Activated naive CD4-positive, alpha-beta T cell treated with anti-CD3 and anti-CD28 coated beads, Interleukin-2, amount 10 ng/mL, durations not matched to agents 7 days and 5 days (primary cell): Measurements from ENCODE around the gene EVC2.

Experiments used
- CTCF ChIA-PET: fragments of 350-600 bp; sonication (Branson Sonifier 250); formaldehyde crosslinking; loops from one replicate; lab custom pipeline; 2021; ENCODE audit warnings: antibody characterized with exemption; lab: Charles Lee
- DNase-seq: peaks from one replicate; pipeline ENCODE4 v3.0.0-alpha.2; 2020
- H3K27ac Mint-ChIP-seq: one replicate; pipeline ENCODE4 v1.8.0; 2021; ENCODE audit warnings: mild to moderate bottlenecking, moderate library complexity, mixed read lengths
- H3K27me3 Mint-ChIP-seq: one replicate; pipeline ENCODE4 v1.8.0; 2021; ENCODE audit warnings: mild to moderate bottlenecking, mixed read lengths
- H3K36me3 Mint-ChIP-seq: one replicate; pipeline ENCODE4 v1.8.0; 2021; ENCODE audit warnings: mixed read lengths
- H3K4me1 Mint-ChIP-seq: one replicate; pipeline ENCODE4 v1.8.0; 2021; ENCODE audit warnings: mixed read lengths
- H3K4me3 Mint-ChIP-seq: one replicate; pipeline ENCODE4 v1.8.0; 2021; ENCODE audit warnings: mild to moderate bottlenecking, moderate library complexity, mixed read lengths
- H3K9me3 Mint-ChIP-seq: one replicate; pipeline ENCODE4 v1.8.0; 2021; ENCODE audit warnings: mixed read lengths

Gene EVC2

GRCh38 chr4:5693871-5694270, 14.5 kb downstream of the EVC2 start:
- Mint-ChIP-seq H3K9me3 (peaks cover 2% of the 10 kb centered on the region), H3K36me3 (no peaks in the 10 kb centered on the region), H3K27ac (no peak overlapping the region), H3K4me1 (no peaks in the 10 kb centered on the region), H3K4me3 (no peak overlapping the region), H3K27me3 (no peaks in the 10 kb centered on the region)
- no peak for DNase-seq
- CTCF ChIA-PET: no interaction called here

- no peak for DNase-seq
- H3K4me3 Mint-ChIP-seq: no peak overlapping the region
- no peak overlapping the region for H3K27ac Mint-ChIP-seq
- H3K9me3 Mint-ChIP-seq: no peaks in the 10 kb centered on the region
- CTCF ChIA-PET: no interaction called here
- H3K36me3 Mint-ChIP-seq: no peaks in the 10 kb centered on the region
- no peaks in the 10 kb centered on the region for H3K4me1 Mint-ChIP-seq
- H3K27me3 Mint-ChIP-seq: no peaks in the 10 kb centered on the region
Observed at GRCh38 chr4:5691491-5692132, 16.7 kb downstream of the EVC2 start.

GRCh38 chr4:5689065-5689464, 19.3 kb downstream of the EVC2 start:
- Mint-ChIP-seq H3K36me3 (no peaks in the 10 kb centered on the region), H3K27me3 (no peaks in the 10 kb centered on the region), H3K27ac (no peak overlapping the region), H3K4me1 (no peaks in the 10 kb centered on the region), H3K4me3 (no peak overlapping the region), H3K9me3 (peaks cover 4% of the 10 kb centered on the region)
- CTCF ChIA-PET: no interaction called here
- DNase-seq: no peak

GRCh38 chr4:5686338-5686737, 22.0 kb downstream of the EVC2 start:
- H3K36me3 Mint-ChIP-seq: no peaks in the 10 kb centered on the region
- CTCF ChIA-PET: no interaction called here
- peaks cover 4% of the 10 kb centered on the region for H3K9me3 Mint-ChIP-seq
- no peak overlapping the region for H3K27ac Mint-ChIP-seq
- no peak overlapping the region for H3K4me3 Mint-ChIP-seq
- no peaks in the 10 kb centered on the region for H3K27me3 Mint-ChIP-seq
- H3K4me1 Mint-ChIP-seq: no peaks in the 10 kb centered on the region
- DNase-seq: no peak

- no peaks in the 10 kb centered on the region for H3K27me3 Mint-ChIP-seq
- DNase-seq: no peak
- CTCF ChIA-PET: no interaction called here
- no peak overlapping the region for H3K27ac Mint-ChIP-seq
- H3K9me3 Mint-ChIP-seq: peaks cover 4% of the 10 kb centered on the region
- no peak overlapping the region for H3K4me3 Mint-ChIP-seq
- no peaks in the 10 kb centered on the region for H3K36me3 Mint-ChIP-seq
- H3K4me1 Mint-ChIP-seq: no peaks in the 10 kb centered on the region
Observed at GRCh38 chr4:5685296-5685695, 23.1 kb downstream of the EVC2 start.

GRCh38 chr4:5683566-5683965, 24.8 kb downstream of the EVC2 start:
- CTCF ChIA-PET: no interaction called here
- H3K27me3 Mint-ChIP-seq: no peaks in the 10 kb centered on the region
- H3K4me1 Mint-ChIP-seq: no peaks in the 10 kb centered on the region
- H3K36me3 Mint-ChIP-seq: no peaks in the 10 kb centered on the region
- no peak for DNase-seq
- H3K27ac Mint-ChIP-seq: no peak overlapping the region
- no peak overlapping the region for H3K4me3 Mint-ChIP-seq
- peaks cover 4% of the 10 kb centered on the region for H3K9me3 Mint-ChIP-seq

- no peaks in the 10 kb centered on the region for H3K9me3 Mint-ChIP-seq
- H3K4me1 Mint-ChIP-seq: no peaks in the 10 kb centered on the region
- DNase-seq: no peak
- no peak overlapping the region for H3K4me3 Mint-ChIP-seq
- no peaks in the 10 kb centered on the region for H3K27me3 Mint-ChIP-seq
- CTCF ChIA-PET: no interaction called here
- H3K36me3 Mint-ChIP-seq: no peaks in the 10 kb centered on the region
- H3K27ac Mint-ChIP-seq: no peak overlapping the region
Observed at GRCh38 chr4:5678977-5679376, 29.4 kb downstream of the EVC2 start.

GRCh38 chr4:5676763-5677162, 31.6 kb downstream of the EVC2 start:
- Mint-ChIP-seq H3K4me1 (no peaks in the 10 kb centered on the region), H3K36me3 (no peaks in the 10 kb centered on the region), H3K4me3 (no peak overlapping the region), H3K9me3 (no peaks in the 10 kb centered on the region), H3K27ac (no peak overlapping the region), H3K27me3 (no peaks in the 10 kb centered on the region)
- no peak for DNase-seq
- CTCF ChIA-PET: no interaction called here

GRCh38 chr4:5666741-5667140, 41.6 kb downstream of the EVC2 start:
- Mint-ChIP-seq H3K4me3 (no peak overlapping the region), H3K27ac (no peak overlapping the region), H3K4me1 (no peaks in the 10 kb centered on the region), H3K36me3 (no peaks in the 10 kb centered on the region), H3K9me3 (peaks cover 12% of the 10 kb centered on the region), H3K27me3 (no peaks in the 10 kb centered on the region)
- CTCF ChIA-PET: no interaction called here
- DNase-seq: no peak

- DNase-seq: no peak
- CTCF ChIA-PET: no interaction called here
- no peaks in the 10 kb centered on the region for H3K27me3 Mint-ChIP-seq
- no peak overlapping the region for H3K4me3 Mint-ChIP-seq
- H3K36me3 Mint-ChIP-seq: no peaks in the 10 kb centered on the region
- no peaks in the 10 kb centered on the region for H3K4me1 Mint-ChIP-seq
- H3K9me3 Mint-ChIP-seq: peaks cover 12% of the 10 kb centered on the region
- no peak overlapping the region for H3K27ac Mint-ChIP-seq
Observed at GRCh38 chr4:5664778-5665177, 43.6 kb downstream of the EVC2 start.

GRCh38 chr4:5662555-5662954, 45.8 kb downstream of the EVC2 start:
- peaks cover 5% of the 10 kb centered on the region for H3K9me3 Mint-ChIP-seq
- H3K4me1 Mint-ChIP-seq: no peaks in the 10 kb centered on the region
- no peak overlapping the region for H3K27ac Mint-ChIP-seq
- DNase-seq: no peak
- no peak overlapping the region for H3K4me3 Mint-ChIP-seq
- CTCF ChIA-PET: no interaction called here
- no peaks in the 10 kb centered on the region for H3K27me3 Mint-ChIP-seq
- no peaks in the 10 kb centered on the region for H3K36me3 Mint-ChIP-seq

- Mint-ChIP-seq H3K4me1 (no peaks in the 10 kb centered on the region), H3K9me3 (peaks cover 4% of the 10 kb centered on the region), H3K27me3 (no peaks in the 10 kb centered on the region), H3K27ac (no peak overlapping the region), H3K36me3 (no peaks in the 10 kb centered on the region), H3K4me3 (no peak overlapping the region)
- no peak for DNase-seq
- CTCF ChIA-PET: no interaction called here
Observed at GRCh38 chr4:5661237-5661636, 47.1 kb downstream of the EVC2 start.

- Mint-ChIP-seq H3K27ac (no peak overlapping the region), H3K27me3 (no peaks in the 10 kb centered on the region), H3K9me3 (peaks cover 6% of the 10 kb centered on the region), H3K4me3 (no peak overlapping the region), H3K4me1 (no peaks in the 10 kb centered on the region), H3K36me3 (no peaks in the 10 kb centered on the region)
- CTCF ChIA-PET: no interaction called here
- no peak for DNase-seq
Observed at GRCh38 chr4:5660185-5660584, 48.2 kb downstream of the EVC2 start.

GRCh38 chr4:5658974-5659373, 49.4 kb downstream of the EVC2 start:
- no peak for DNase-seq
- no peak overlapping the region for H3K27ac Mint-ChIP-seq
- peaks cover 4% of the 10 kb centered on the region for H3K9me3 Mint-ChIP-seq
- H3K4me3 Mint-ChIP-seq: no peak overlapping the region
- CTCF ChIA-PET: no interaction called here
- no peaks in the 10 kb centered on the region for H3K4me1 Mint-ChIP-seq
- no peaks in the 10 kb centered on the region for H3K36me3 Mint-ChIP-seq
- no peaks in the 10 kb centered on the region for H3K27me3 Mint-ChIP-seq

- Mint-ChIP-seq H3K27ac (no peak overlapping the region), H3K27me3 (no peaks in the 10 kb centered on the region), H3K36me3 (no peaks in the 10 kb centered on the region), H3K4me3 (no peak overlapping the region), H3K9me3 (peaks cover 4% of the 10 kb centered on the region), H3K4me1 (no peaks in the 10 kb centered on the region)
- CTCF ChIA-PET: no interaction called here
- DNase-seq: no peak
Observed at GRCh38 chr4:5656415-5656814, 51.9 kb downstream of the EVC2 start.

GRCh38 chr4:5654791-5655190, 53.6 kb downstream of the EVC2 start:
- Mint-ChIP-seq H3K27ac (no peak overlapping the region), H3K9me3 (peaks cover 4% of the 10 kb centered on the region), H3K36me3 (no peaks in the 10 kb centered on the region), H3K4me3 (no peak overlapping the region), H3K4me1 (no peaks in the 10 kb centered on the region), H3K27me3 (no peaks in the 10 kb centered on the region)
- CTCF ChIA-PET: no interaction called here
- DNase-seq: no peak
